CD4-positive, alpha-beta T cell treated with Interleukin-10 for 1 hour (primary cell): Measurements from ENCODE around the gene CDYL.
A peak's percentile ranks its signal among the peaks of the same experiment; 100 is the strongest.

Experiments used
- DNase-seq: peaks from one replicate; pipeline ENCODE4 v3.0.0-alpha.2; 2020

Gene CDYL

GRCh38 chr6:4940416-4940815 is 164.2 kb downstream of the CDYL start:
- DNase-seq: no peak

GRCh38 chr6:4941782-4942672 is 165.8 kb downstream of the CDYL start:
- peak; percentile 18 for DNase-seq

GRCh38 chr6:4942673-4943009 is 166.4 kb downstream of the CDYL start:
- DNase-seq: no peak

GRCh38 chr6:4943716-4944115 is 167.5 kb downstream of the CDYL start:
- DNase-seq: no peak

- DNase-seq: no peak
These were observed 168.1 kb downstream of the CDYL start for GRCh38 chr6:4944325-4944724.

DNA sequence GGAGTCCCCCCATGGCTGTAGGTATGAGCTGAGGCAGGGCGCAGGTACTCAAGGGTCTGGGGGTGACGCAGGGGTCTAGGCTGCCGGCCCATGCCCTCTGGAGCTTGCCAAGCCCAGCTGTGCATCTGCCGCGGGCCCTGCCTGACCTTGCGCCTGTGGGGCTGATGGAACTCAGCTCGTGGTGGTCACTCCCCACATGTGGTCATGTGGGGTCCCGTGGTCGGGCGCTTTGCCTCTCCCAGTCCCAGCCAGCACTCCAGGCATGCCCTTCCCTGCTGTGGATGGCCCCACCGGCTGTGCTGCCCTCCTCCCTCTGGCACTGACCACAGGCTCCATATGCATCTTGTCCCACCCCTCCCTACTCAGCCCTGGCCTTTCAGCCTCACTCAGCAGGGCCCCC is 170.3 kb downstream of the CDYL start:
- no peak for DNase-seq

- no peak for DNase-seq
These were observed 171.5 kb downstream of the CDYL start for GRCh38 chr6:4947716-4948115.

- DNase-seq: no peak
These were observed 172.7 kb downstream of the CDYL start for GRCh38 chr6:4948781-4949450.

- DNase-seq: no peak
These were observed 173.9 kb downstream of the CDYL start for GRCh38 chr6:4950076-4950475.

DNA sequence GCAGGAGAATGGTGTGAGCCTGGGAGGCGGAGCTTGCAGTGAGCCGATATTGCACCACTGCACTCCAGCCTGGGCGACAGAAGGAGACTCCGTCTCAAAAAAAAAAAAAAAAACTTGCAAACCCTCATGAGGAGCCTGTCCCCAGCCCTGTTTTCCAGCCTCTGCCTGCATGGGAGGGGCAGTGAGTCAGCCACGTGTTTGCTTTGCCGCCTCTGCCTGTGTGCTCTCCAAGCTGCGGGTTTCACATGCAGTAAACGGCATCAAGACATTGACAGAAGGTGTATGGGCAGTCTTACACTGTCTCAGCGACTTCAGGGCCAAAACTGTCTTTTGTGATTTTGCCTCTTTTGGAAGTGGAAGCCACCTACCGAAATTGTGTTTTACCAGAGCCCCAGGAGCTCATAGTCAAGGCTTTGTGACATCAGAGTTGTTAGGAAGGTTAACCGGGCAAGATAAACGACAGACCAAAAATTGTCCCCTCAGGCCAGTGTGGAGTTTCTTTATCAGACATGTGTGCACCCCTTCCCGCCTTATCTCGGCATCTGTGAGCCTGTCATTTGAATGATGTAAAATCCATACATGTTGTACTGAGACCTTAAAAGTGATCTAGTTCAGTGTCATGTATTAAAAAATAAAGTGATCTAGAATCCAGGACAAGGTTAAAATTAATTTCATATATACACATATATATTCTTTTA is 174.8 kb downstream of the CDYL start:
- no peak for DNase-seq

DNA sequence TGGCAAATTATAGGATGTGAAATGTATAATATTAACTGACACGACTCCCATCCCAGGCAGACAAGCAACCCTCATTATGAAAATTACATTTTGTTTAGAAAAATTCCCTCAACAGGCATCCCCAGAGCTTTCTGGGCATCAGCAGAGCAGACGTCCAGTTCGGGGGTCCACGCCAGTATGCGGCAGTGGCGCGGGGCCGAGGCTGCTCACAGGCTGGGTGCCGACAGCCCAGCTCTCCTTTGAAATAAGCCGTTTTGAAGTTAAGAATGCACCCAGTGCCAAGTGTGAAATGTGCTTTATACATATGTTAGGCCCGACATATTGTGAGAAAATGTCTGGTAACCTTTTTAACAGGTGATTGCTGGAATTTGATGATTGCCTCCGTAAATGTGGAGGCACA is 177.2 kb downstream of the CDYL start:
- DNase-seq: no peak

- no peak for DNase-seq
These were observed 180.4 kb downstream of the CDYL start for GRCh38 chr6:4956625-4957024.

GRCh38 chr6:4957521-4958231 is 181.5 kb downstream of the CDYL start:
- no peak for DNase-seq

DNA sequence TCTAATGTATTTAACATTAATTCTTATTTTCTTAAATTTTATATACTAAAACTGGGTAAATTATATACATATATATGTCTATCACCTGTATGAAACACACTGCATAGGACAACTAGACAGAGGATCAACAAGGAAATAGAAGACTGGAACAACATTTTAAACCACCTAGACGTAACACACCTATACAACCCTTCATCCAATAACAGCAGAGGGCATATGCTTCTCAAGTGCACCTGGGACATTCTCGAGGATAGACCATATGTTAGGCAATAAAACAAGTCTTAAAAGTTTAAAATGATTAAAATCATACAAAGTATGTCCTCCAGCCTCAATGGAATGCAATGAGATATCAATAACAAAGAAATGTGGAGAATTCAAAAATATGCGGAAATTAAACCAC is 182.4 kb downstream of the CDYL start:
- DNase-seq: no peak

- no peak for DNase-seq
These were observed 185.3 kb downstream of the CDYL start for GRCh38 chr6:4961322-4962168.

DNA sequence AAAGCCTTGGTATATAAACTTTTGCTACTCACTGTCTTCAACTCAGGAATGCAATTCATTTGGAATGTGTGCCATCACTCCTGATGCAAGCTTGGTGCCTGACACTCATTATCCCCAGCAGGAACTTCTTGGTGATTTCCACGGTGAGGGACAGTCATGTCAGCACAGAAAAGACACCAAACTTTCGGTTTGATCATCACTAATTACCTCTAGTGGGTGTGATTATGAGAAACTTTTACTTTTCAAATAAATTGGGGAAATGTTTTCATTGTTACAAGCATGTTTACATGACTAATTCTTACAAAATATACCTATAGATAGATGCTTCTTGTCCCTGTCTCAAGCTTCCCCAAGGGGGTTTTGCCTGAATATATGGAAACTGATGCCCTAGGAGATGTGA is 186.7 kb downstream of the CDYL start:
- no peak for DNase-seq

DNA sequence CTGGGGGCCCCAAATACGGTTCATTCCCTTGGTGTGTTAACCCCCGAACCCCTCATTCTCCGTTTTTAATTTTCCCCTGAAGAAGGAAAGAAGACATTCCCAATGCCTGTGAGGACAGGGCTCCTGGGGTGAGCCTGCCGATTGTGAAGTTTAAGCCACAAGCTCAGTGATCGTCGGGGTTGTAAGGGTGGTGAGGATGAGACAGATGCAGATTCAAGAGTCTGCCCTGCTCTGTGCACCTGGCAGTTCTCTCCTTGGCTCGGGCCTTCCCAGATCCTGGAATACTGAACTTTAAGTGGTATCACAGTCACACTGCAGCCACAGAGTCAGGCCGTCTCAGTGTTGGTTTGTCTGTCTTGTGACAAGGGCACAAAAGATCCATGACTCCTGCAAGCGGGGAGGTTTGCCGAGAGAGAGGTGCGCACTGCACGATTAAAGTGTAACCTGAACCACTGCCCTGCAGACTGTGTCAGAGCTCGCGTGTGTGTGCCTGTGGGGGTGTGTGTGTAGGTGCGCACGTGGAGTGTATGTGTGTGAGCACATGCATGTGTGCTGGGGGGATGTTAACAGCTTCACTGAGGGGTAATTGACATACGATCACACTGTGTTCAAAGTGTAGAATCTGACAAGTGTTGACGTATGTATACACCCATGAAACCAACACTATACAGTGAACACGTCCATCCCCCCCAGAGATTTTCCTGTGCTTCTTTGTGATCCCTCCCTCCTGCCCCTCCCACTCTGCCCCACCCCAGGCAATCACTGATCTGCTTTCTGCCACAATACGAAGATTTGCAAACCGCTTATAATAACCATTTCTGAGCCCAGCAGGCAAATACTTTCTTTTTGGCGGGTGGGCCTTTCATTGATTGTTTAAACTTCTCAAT is 188.7 kb downstream of the CDYL start:
- no peak for DNase-seq

DNA sequence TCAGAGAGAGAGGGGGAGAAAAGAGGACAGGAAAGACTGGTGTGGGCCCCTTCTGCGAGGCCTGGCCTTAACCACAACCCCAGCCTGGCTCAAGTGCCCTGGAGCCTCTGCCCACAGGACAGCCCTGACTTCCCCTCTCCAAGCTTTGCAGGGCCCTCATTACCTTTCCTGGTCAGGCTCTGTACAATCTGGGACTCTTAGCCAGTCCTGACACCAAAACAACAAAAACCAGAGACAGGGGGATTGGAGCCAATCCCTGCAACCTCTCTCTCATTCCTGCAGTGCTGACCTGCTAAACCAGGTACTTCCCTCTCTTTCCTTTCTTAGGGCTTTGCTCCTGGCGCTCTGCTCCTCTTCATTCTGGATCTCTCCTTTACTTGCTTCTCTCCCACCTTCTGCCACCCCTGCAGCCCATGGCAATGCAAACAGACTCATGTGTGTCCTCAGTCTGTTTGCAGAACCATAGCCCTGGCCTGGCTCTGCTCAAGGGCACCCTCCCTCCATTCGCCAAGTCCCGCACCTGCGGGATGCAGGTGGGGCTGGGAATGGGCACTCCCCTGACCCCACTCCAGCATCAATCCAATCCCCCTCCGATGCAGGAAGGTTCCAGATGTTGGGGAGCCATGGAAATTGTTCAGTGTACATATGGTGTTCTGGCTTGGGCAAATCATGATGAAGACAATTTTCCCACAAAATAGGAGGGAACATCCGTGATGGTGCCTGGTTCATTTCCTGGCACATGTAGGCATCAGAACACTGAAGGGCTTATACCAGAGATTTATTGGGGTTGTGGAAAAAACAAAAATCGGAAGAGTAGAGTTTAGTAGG is 189.6 kb downstream of the CDYL start:
- no peak for DNase-seq

DNA sequence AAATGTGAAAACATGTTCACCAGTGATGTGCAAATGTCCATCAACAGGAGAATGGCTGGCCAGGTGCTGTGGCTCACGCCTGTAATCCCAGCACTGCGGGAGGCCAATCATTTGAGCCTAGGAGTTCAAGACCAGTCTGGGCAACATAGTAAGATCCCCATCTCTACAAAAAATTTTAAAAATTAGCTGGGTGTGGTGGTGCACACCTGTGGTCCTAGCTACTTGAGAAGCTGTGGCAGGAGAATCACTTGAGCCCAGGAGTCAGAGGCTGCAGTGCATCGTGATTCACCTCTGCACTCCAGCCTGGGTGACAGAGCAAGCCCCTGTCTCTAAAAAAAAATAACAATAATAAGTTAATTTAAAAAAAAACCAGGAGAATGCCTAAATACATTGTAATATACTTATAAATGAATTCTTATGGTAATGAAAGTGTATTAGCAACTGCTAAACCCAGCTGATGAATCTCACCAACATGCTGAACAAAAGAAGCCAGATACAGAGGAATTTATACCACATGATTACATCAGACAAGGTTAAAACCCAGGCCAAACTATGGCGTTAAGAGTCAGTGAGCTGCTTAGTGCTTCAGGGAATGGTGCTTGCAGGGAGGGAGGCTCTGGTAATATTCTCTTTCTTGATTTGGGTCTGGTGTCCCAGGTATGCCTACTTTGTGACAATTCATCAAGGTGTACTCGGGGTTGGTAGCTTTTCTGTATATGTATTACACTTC is 191.3 kb downstream of the CDYL start:
- no peak for DNase-seq
